HCT116 (cell line): ENCODE results near the gene BAD. TPM values are rescaled to one million over a fixed set of nuclear protein-coding genes. Genes with fewer than 3 reads are reported as not detected.

Source experiments
- ATAC-seq: fragments of 200-7000 bp; cut with Tn5 transposase; 2 replicates; pipeline ENCODE4 v1.9.1; 2020; ENCODE audit warnings: mild to moderate bottlenecking, moderate library complexity
- BruUV-seq: library from RNA; stranded (reverse); fragments of 400-500 nt; replicated peaks from 2 replicates; lab custom pipeline; 2021; lab: Mats Ljungman, UMichigan
- CTCF ChIA-PET: fragments of 300-600 bp; sonication (Branson Sonifier 250); formaldehyde crosslinking; loops from one replicate; lab custom pipeline; 2021; ENCODE audit warnings: antibody characterized with exemption; lab: Charles Lee
- POLR2A ChIA-PET: fragments of 300-600, 350-600 bp; sonication (Branson Sonifier 250); formaldehyde crosslinking; loops from one replicate; lab custom pipeline; 2021; ENCODE audit warnings: antibody characterized with exemption; lab: Charles Lee
- RAD21 ChIA-PET, 2 experiments: fragments of 300-600 bp; sonication (Branson Sonifier 250); formaldehyde crosslinking; loops; one replicate each; lab custom pipeline; 2023; ENCODE audit warnings: low total read pairs in 2 of 2; ENCODE audit not compliant: uncharacterized antibody in 2 of 2, unreplicated experiment in 2 of 2, low non-redundant PET in 1 of 2; lab: Charles Lee
- DNase-seq: peaks from one replicate; pipeline ENCODE4 v3.0.0-alpha.2; 2010; ENCODE audit warnings: low read depth, low spot score
- H2AFZ ChIP-seq: fragments of 200-600 bp; shearing (Covaris generic), sonication (generic); 2 replicates; pipeline ENCODE4 v1.6.1; 2017; ENCODE audit warnings: low read depth, mixed run types, mixed read lengths, antibody characterized with exemption, low read length; ENCODE audit not compliant: poor library complexity, severe bottlenecking
- H3K27ac ChIP-seq: 2 replicates; pipeline ENCODE4 v1.5.1; 2012; ENCODE audit warnings: low read depth, low read length
- H3K27me3 ChIP-seq: fragments of 200-600 bp; sonication (generic); 2 replicates; pipeline ENCODE4 v1.6.1; 2016; ENCODE audit warnings: mixed run types, low read length, mixed read lengths; ENCODE audit not compliant: insufficient read depth
- H3K36me3 ChIP-seq, 2 experiments: fragments of 200-500 bp in 1 of 2; fragments of 200-600 bp in 1 of 2; sonication (Bioruptor generic) in 1 of 2; sonication (generic) in 1 of 2; 2 replicates each; pipeline versions ENCODE4 v1.5.1 to v1.6.1; 2014 to 2016; ENCODE audit warnings: low read length in 2 of 2, inconsistent platforms in 1 of 2, mixed read lengths in 1 of 2, mixed run types in 1 of 2; ENCODE audit not compliant: insufficient read depth in 2 of 2, control insufficient read depth in 1 of 2
- H3K4me1 ChIP-seq, 2 experiments: fragments of 200-600 bp in 1 of 2; sonication (generic) in 1 of 2; 2 replicates each; pipeline versions ENCODE4 v1.5.1 to v1.6.1; 2012 to 2017; ENCODE audit warnings: low read length in 2 of 2, inconsistent platforms in 1 of 2, mild to moderate bottlenecking in 1 of 2, mixed read lengths in 1 of 2, mixed run types in 1 of 2, moderate library complexity in 1 of 2; ENCODE audit not compliant: insufficient read depth in 2 of 2, control insufficient read depth in 1 of 2
- H3K4me2 ChIP-seq: fragments of 200-600 bp; sonication (generic); 2 replicates; pipeline ENCODE4 v1.6.1; 2017; ENCODE audit warnings: mixed run types, low read length, mixed read lengths
- H3K4me3 ChIP-seq, 2 experiments: fragments of 200-600 bp in 1 of 2; sonication (generic) in 1 of 2; replicated peaks in 1 of 2; 2 replicates each; pipeline ENCODE4 v1.5.1; 2011 to 2016; ENCODE audit warnings: low read length in 2 of 2, control low read depth in 1 of 2, low read depth in 1 of 2, mild to moderate bottlenecking in 1 of 2, mixed read lengths in 1 of 2, mixed run types in 1 of 2
- H3K79me2 ChIP-seq: fragments of 200-600 bp; sonication (generic); 2 replicates; pipeline ENCODE4 v1.6.1; 2017; ENCODE audit warnings: mild to moderate bottlenecking, mixed run types, low read length, moderate library complexity, mixed read lengths; ENCODE audit not compliant: insufficient read depth
- H3K9ac ChIP-seq: fragments of 200-600 bp; sonication (generic); 2 replicates; pipeline ENCODE4 v1.6.1; 2016; ENCODE audit warnings: low read length, mixed read lengths
- H3K9me2 ChIP-seq: fragments of 200-600 bp; sonication (generic), shearing (Covaris generic); 2 replicates; pipeline ENCODE4 v1.6.1; 2017; ENCODE audit warnings: mixed run types, mild to moderate bottlenecking, moderate library complexity; ENCODE audit not compliant: insufficient read depth
- H3K9me3 ChIP-seq, 2 experiments: fragments of 200-500 bp in 1 of 2; fragments of 200-600 bp in 1 of 2; sonication (Bioruptor generic) in 1 of 2; sonication (generic) in 1 of 2; 2 replicates each; pipeline ENCODE4 v1.6.1; 2014 to 2017; ENCODE audit warnings: low read length in 2 of 2, mixed read lengths in 2 of 2, inconsistent platforms in 1 of 2, low read depth in 1 of 2, mild to moderate bottlenecking in 1 of 2, mixed run types in 1 of 2, moderate library complexity in 1 of 2; ENCODE audit not compliant: control insufficient read depth in 1 of 2, insufficient read depth in 1 of 2
- H4K20me1 ChIP-seq: fragments of 200-600 bp; sonication (generic), shearing (Covaris generic); 2 replicates; pipeline ENCODE4 v1.6.1; 2017; ENCODE audit warnings: mixed run types, mild to moderate bottlenecking, moderate library complexity; ENCODE audit not compliant: insufficient read depth
- EGR1 ChIP-seq: IDR thresholded peaks from 2 replicates; pipeline ENCODE4 v1.6.1; 2012; ENCODE audit warnings: low read depth
- ELF1 ChIP-seq: IDR thresholded peaks from 2 replicates; pipeline ENCODE4 v1.6.1; 2012; ENCODE audit warnings: low read depth, borderline replicate concordance
- EZH2phosphoT487 ChIP-seq: fragments of 200-600 bp; IDR thresholded peaks from 2 replicates; pipeline ENCODE4 v1.6.1; 2018; ENCODE audit warnings: antibody characterized with exemption, borderline replicate concordance
- FOSL1 ChIP-seq: IDR thresholded peaks from 2 replicates; pipeline ENCODE4 v1.6.1; 2012; ENCODE audit warnings: low read depth
- POLR2AphosphoS5 ChIP-seq: IDR thresholded peaks from 2 replicates; pipeline ENCODE4 v1.6.1; 2011; ENCODE audit warnings: mild to moderate bottlenecking, low read depth, low read length, moderate library complexity
- RAD21 ChIP-seq: IDR thresholded peaks from 2 replicates; pipeline ENCODE4 v1.6.1; 2012; ENCODE audit warnings: low read depth, mild to moderate bottlenecking
- SIN3A ChIP-seq: IDR thresholded peaks from 2 replicates; pipeline ENCODE4 v1.6.1; 2012; ENCODE audit warnings: low read depth
- SRF ChIP-seq: IDR thresholded peaks from 2 replicates; pipeline ENCODE4 v1.6.1; 2012; ENCODE audit warnings: low read depth
- YY1 ChIP-seq: IDR thresholded peaks from 2 replicates; pipeline ENCODE4 v1.6.1; 2011; ENCODE audit warnings: low read length, low read depth, moderate library complexity, mild to moderate bottlenecking; ENCODE audit not compliant: insufficient replicate concordance; ENCODE audit errors: extremely low read depth
- ZFX ChIP-seq: fragments of 450-650 bp; IDR thresholded peaks from 2 replicates; pipeline ENCODE4 v1.6.1; 2017
- intact Hi-C: fragments of 100-400 bp; cut with micrococcal nuclease; formaldehyde crosslinking; loops from 2 replicates; pipeline ENCODE4 v1.10.0; 2022
- total RNA-seq: library from RNA; stranded (reverse); gene quantifications from one replicate; pipeline ENCODE4 v1.2.1, GENCODE V29; 2021; ENCODE audit not compliant: unreplicated experiment

BAD gene
- total RNA-seq, 1 experiment from 2014 or later = 51.9 TPM

DNA sequence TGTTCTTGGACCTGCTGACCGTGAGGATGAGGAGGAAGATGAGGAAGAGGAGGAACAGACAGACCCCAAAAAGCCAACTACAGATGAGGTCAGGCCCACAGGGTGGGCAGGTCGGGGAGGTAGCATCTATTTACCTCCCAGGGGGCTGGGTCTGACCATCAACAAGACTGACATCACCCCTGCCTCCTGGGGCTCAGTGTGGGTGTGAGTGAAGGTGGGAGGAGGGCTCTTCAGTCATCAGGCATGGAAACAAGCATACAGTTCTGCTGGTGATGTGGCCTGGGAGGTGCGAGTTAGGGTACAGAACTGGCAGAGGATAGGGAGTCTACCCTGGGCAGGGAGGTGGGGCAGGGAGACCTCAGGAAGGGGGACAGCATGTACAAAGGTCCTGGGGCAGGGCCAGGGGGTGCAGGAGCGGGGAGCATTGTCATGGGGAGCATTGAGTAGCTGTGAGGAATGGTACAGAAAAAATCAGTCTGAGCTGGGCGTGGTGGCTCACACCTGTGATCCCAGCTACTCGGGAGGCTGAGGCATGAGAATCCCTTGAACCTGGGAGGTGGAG lies 24.2 kb downstream of the BAD start (continued):
- TF ChIP-seq EZH2phosphoT487 (no peak), EGR1 (no peak), RAD21 (no peak), POLR2AphosphoS5 (no peak), YY1 (no peak), SIN3A (no peak), FOSL1 (no peak)

DNA sequence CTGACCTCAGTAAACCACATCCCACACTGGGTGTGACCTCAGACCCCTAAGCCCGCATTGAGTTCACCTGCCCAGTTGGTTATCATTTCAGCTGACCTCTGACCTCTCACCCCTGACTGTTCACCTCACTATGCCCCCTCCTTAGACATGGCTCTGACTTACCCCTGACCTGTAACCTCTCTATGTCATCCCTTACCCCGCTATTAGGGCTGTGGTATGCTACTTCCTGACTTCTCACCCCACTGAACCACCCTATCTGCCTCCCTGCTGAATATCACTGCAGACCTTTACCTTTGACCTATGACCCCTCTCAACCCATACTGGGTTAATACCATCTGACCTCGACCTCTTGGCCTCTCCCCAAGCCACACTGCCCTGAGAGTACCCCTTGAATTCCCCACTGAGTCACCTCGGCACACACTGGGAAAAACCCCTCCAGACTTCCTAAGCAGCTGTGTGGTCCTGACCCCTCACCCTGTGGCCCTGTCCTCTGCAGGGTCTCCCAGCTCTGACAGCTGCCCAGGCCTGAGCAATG lies 24.9 kb downstream of the BAD start:
- intact Hi-C loops = no loop called here
- RAD21 ChIA-PET = no interaction called here
- H4K20me1 ChIP-seq = no peaks in the 10 kb centered on the region
- DNase-seq (no peak), ATAC-seq (no peak)
- TF ChIP-seq POLR2AphosphoS5 (no peak), ELF1 (no peak), ZFX (no peak), SRF (no peak)
- no peak overlapping the region for H2AFZ ChIP-seq
- no peak overlapping the region for H3K9ac ChIP-seq
- H3K79me2 ChIP-seq = peaks cover 9% of the 10 kb centered on the region; the same call in 1 of the 2 replicates
- H3K4me2 ChIP-seq = no peak overlapping the region
- no peaks in the 10 kb centered on the region for H3K27me3 ChIP-seq
- BruUV-seq = no TSS peak
- POLR2A ChIA-PET = no interaction called here
- peaks cover 4 to 11% of the 10 kb centered on the region in 2 experiments; a peak in 3 of 4 replicates for H3K4me1 ChIP-seq
- H3K9me2 ChIP-seq = no peaks in the 10 kb centered on the region
- CTCF ChIA-PET = no interaction called here
- H3K36me3 ChIP-seq = peaks cover 30 to 66% of the 10 kb centered on the region in 2 experiments; a peak in 3 of 4 replicates
- H3K27ac ChIP-seq = no peak overlapping the region
- no peak overlapping the region for H3K4me3 ChIP-seq
- H3K9me3 ChIP-seq = no peaks in the 10 kb centered on the region
